ENCODE results near the gene HSF2BP.

GRCh38 chr21:43593078-43593477 lies 66.2 kb downstream of the HSF2BP start:
- no peak for TF ChIP-seq CTCF (IDR thresholded peaks at IDR 0.05)
- no peak for TF ChIP-seq POLR2A (IDR thresholded peaks at IDR 0.05)

Data from tibial nerve (tissue), 3 donors.